ENCODE results near the gene EGFR. TPM values are rescaled to one million over a fixed set of nuclear protein-coding genes. Genes with fewer than 3 reads are reported as not detected.

EGFR gene
- polyA plus RNA-seq, 1 of the 3 experiments (the other 2 are of a cell fraction), result 37.6 TPM

- POLR2A ChIA-PET, result interaction anchor here (1.2 kb wide), 1 partner anchor 10 kb away, joined by 4 read pairs; no protein-coding TSS in a partner anchor
Observed at GRCh38 chr7:55203300-55203699, 184.5 kb downstream of the EGFR start.

More at GRCh38 chr7:55203300-55203699, 184.5 kb downstream of the EGFR start:
- H3K9ac ChIP-seq, result no peak overlapping the region
- 88% methylated on average over 7 of the region's 7 CpGs for WGBS (ENCODE audit: low lambda C conversion rate)
- peaks cover 27% of the 10 kb centered on the region for H3F3A ChIP-seq (replicated peaks; ENCODE audit: insufficient read depth)
- CTCF ChIA-PET, result interaction anchor here (1.0 to 2.3 kb wide), 3 partner anchors 47 to 428 kb away, joined by 3 to 8 read pairs (median 5); no protein-coding TSS in a partner anchor
- no peaks in the 10 kb centered on the region for H3K79me2 ChIP-seq (ENCODE audit: insufficient read depth)
- peaks cover 45 to 93% of the 10 kb centered on the region in 2 experiments for H3K36me3 ChIP-seq (replicated peaks in 1 of 2; ENCODE audit: control insufficient read depth in 1 of 2, insufficient read depth in 2 of 2, low read length in 1 of 2)
- H4K20me1 ChIP-seq (ENCODE audit: insufficient read depth), result no peaks in the 10 kb centered on the region
- H3K27ac ChIP-seq (ENCODE audit: low read depth in 2 of 2, low read length in 1 of 2), result no peak overlapping the region
- TF ChIP-seq TCF12 (IDR thresholded peaks at IDR 0.05), result no peak
- no peak for TF ChIP-seq ZBTB33 (IDR thresholded peaks at IDR 0.05; ENCODE audit: borderline replicate concordance, low read depth)
- TF ChIP-seq IRF3 (IDR thresholded peaks at IDR 0.05; ENCODE audit: low read depth, low read length), result no peak
- no peak for TF ChIP-seq YY1 (IDR thresholded peaks at IDR 0.05; ENCODE audit: low read depth)
- no peak for TF ChIP-seq NRF1 (IDR thresholded peaks at IDR 0.05; ENCODE audit: low read depth, low read length)
- no peak for TF ChIP-seq PBX3 (IDR thresholded peaks at IDR 0.05)
- TF ChIP-seq RXRA (IDR thresholded peaks at IDR 0.05; ENCODE audit: borderline replicate concordance, low read depth), result no peak
- TF ChIP-seq CHD2 (IDR thresholded peaks at IDR 0.05; ENCODE audit: low read length, partially characterized antibody), result no peak
- TF ChIP-seq ELF1 (IDR thresholded peaks at IDR 0.05), result no peak
- no peak for TF ChIP-seq REST (IDR thresholded peaks at IDR 0.05; ENCODE audit: low read depth, low read length)
- no peaks in the 10 kb centered on the region for H3K9me2 ChIP-seq
- H3K4me1 ChIP-seq (ENCODE audit: control insufficient read depth in 1 of 2, insufficient read depth in 2 of 2, low read depth in 1 of 2, low read length in 1 of 2), result peaks cover 0 to 8% of the 10 kb centered on the region in 2 experiments; a peak in 1 of 4 replicates
- no peak overlapping the region for H3K4me2 ChIP-seq
- no peak overlapping the region for H3K4me3 ChIP-seq (ENCODE audit: low read depth in 2 of 2, low read length in 1 of 2)
- H3K9me3 ChIP-seq, result no peaks in the 10 kb centered on the region
- H3K27me3 ChIP-seq (ENCODE audit: insufficient read depth), result no peaks in the 10 kb centered on the region
- H2AFZ ChIP-seq (ENCODE audit: low read depth), result no peak overlapping the region
- no peak for DNase-seq

Measured in SK-N-SH (cell line).